ENCODE measurements around the gene OS9.

OS9 gene

DNA sequence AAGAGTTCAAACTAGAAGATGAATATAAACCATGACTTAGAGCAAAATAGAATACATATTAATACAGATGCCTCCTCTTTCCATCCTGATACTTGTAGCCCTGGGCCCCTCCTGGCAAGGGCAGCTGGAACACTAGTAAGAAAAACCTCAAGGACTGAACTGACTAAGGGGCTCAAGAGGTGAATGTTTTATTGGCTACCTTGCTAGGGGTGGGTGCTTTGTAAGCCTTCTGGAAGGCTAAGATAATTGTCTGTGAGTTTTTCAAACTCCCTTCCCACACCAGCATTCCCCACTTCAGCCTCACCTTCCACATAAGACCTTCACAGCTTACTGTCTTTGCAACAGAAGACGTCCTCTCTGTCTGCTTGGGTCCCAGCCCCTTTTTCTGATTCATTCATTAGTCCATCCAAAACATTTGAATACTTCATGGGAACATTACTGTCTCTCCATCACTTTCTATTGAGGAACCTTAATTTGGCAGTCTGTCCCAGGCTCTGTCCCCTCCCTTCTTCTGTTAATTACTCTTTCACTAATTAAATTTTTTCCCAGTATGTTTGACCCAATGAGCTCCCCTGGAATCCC lies 59.9 kb downstream of the OS9 start:
- H3K4me3 ChIP-seq (replicated peaks; ENCODE audit: low read depth, low read length): no peak overlapping the region
- TF ChIP-seq, protein P1, sequence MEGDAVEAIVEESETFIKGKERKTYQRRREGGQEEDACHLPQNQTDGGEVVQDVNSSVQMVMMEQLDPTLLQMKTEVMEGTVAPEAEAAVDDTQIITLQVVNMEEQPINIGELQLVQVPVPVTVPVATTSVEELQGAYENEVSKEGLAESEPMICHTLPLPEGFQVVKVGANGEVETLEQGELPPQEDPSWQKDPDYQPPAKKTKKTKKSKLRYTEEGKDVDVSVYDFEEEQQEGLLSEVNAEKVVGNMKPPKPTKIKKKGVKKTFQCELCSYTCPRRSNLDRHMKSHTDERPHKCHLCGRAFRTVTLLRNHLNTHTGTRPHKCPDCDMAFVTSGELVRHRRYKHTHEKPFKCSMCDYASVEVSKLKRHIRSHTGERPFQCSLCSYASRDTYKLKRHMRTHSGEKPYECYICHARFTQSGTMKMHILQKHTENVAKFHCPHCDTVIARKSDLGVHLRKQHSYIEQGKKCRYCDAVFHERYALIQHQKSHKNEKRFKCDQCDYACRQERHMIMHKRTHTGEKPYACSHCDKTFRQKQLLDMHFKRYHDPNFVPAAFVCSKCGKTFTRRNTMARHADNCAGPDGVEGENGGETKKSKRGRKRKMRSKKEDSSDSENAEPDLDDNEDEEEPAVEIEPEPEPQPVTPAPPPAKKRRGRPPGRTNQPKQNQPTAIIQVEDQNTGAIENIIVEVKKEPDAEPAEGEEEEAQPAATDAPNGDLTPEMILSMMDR (IDR thresholded peaks at IDR 0.05; ENCODE audit: insufficient read depth, low read length, poor library complexity, severe bottlenecking): no peak
- no peak for DNase-seq (ENCODE audit: extremely low read depth, insufficient read length)
- no peaks in the 10 kb centered on the region for H3K27me3 ChIP-seq (replicated peaks; ENCODE audit: control insufficient read depth, insufficient read depth, low read length)
- H3K36me3 ChIP-seq (ENCODE audit: control insufficient read depth, insufficient read depth, low read length): peaks cover 12% of the 10 kb centered on the region

DNA sequence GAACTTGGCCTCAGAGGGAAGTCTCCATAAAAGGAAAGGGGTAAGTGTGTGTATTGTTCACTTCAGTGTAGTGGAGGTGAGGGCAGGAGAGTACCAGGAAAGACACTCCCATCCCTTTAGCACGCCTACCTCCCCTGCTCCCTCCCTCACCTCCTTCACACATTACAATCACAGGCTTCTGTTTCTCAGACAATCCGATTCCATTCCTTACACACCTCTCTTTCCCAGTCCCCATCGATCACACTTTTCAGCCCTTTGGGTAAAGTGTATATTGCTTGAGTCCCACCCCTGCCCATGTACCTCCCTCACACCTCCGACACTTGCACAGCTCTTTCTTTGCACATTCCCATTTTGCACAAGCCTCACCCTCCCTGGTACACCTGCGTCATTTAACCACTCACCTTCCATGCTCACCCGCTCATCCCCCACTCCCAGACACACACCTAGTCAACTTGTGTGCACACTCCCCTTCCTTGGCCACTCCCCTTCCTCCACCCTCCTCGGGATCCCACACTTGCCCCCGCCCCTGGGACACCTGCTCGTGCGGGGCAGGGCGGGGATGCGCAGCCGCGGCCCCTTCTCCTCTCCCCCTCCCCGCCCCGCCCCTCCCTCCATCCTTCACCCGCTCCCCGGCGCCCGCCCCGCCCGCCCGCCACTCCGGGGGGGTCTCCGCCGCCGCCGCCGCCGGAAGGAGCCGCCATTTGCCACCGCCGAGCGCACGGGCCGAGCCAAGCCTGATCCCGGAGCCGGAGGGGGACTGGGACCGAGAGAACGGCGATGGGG lies 60.7 kb downstream of the OS9 start, which contains the start of gene MARCHF9:
TSS of gene MARCHF9 (plus strand) at position 693 of the 783 bp plus-strand sequence. CDS start 426 bp downstream, outside the sequence.
- Histone ChIP-seq H3K27me3 (replicated peaks; ENCODE audit: control insufficient read depth, insufficient read depth, low read length) (no peaks in the 10 kb centered on the region), H3K36me3 (ENCODE audit: control insufficient read depth, insufficient read depth, low read length) (peaks cover 12% of the 10 kb centered on the region), H3K4me3 (replicated peaks; ENCODE audit: low read depth, low read length) (peak within 1 kb of the TSS; percentile 74)
- TF ChIP-seq, protein P1 (IDR thresholded peaks at IDR 0.05; ENCODE audit: insufficient read depth, low read length, poor library complexity, severe bottlenecking): no peak
- DNase-seq (ENCODE audit: extremely low read depth, insufficient read length): peak; percentile 86

DNA sequence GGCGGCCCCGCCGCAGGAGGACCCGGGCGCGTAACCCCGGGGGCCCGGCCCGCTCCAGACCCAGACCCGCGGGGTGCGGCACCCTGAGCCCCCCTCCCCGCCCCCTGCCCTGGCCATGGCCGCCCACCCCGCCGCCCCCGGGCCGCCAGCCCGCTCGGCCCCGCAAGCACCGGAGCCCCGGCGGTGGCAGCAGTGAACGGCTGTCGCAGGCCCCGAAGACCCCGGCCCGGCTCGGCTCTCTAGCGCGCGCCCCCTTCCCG lies 61.2 kb downstream of the OS9 start:
- DNase-seq (ENCODE audit: extremely low read depth, insufficient read length): no peak
- TF ChIP-seq, protein P1 (IDR thresholded peaks at IDR 0.05; ENCODE audit: insufficient read depth, low read length, poor library complexity, severe bottlenecking): no peak
- Histone ChIP-seq H3K27me3 (replicated peaks; ENCODE audit: control insufficient read depth, insufficient read depth, low read length) (no peaks in the 10 kb centered on the region), H3K36me3 (ENCODE audit: control insufficient read depth, insufficient read depth, low read length) (peaks cover 12% of the 10 kb centered on the region), H3K4me3 (replicated peaks; ENCODE audit: low read depth, low read length) (peak overlapping the region; percentile 74)

DNA sequence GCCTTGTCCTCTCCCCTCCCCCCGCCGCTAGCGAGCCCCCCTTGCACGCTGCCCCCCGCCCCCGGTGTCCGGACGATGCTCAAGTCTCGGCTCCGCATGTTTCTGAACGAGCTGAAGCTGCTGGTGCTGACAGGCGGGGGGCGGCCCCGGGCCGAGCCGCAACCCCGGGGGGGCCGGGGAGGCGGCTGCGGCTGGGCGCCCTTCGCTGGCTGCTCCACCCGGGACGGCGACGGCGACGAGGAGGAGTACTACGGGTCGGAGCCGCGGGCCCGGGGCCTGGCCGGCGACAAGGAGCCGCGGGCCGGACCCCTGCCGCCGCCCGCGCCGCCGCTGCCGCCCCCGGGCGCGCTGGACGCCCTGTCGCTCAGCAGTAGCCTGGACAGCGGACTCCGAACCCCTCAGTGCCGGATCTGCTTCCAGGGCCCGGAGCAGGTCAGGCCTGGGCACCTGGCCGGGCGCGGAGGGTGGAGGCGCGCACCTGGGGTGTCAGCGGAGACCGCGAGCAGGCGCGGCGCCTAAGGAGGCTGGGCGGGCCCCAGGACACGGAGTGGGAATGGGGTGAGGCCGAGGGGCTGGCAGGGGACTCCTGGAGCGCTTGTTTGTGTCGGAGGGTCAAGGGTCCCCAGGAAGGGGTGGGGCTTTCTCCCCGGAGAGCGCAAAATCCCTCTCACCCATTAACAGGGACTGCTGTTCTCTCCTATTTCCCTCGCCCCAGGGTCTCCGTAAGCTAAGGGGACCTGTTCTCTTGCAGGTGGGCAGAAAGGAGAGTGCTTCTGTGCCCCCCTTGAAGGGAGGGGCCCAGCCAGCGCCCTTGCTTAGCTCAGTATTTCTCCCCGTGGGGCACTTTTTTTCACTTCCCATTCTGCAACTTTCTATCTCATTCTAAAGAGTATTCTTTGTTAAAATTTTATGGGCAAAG lies 61.8 kb downstream of the OS9 start:
- TF ChIP-seq, protein P1 (IDR thresholded peaks at IDR 0.05; ENCODE audit: insufficient read depth, low read length, poor library complexity, severe bottlenecking): no peak
- Histone ChIP-seq H3K4me3 (replicated peaks; ENCODE audit: low read depth, low read length) (peak overlapping the region; percentile 74), H3K36me3 (ENCODE audit: control insufficient read depth, insufficient read depth, low read length) (peaks cover 9% of the 10 kb centered on the region), H3K27me3 (replicated peaks; ENCODE audit: control insufficient read depth, insufficient read depth, low read length) (no peaks in the 10 kb centered on the region)
- peak; percentile 37 for DNase-seq (ENCODE audit: extremely low read depth, insufficient read length)

DNA sequence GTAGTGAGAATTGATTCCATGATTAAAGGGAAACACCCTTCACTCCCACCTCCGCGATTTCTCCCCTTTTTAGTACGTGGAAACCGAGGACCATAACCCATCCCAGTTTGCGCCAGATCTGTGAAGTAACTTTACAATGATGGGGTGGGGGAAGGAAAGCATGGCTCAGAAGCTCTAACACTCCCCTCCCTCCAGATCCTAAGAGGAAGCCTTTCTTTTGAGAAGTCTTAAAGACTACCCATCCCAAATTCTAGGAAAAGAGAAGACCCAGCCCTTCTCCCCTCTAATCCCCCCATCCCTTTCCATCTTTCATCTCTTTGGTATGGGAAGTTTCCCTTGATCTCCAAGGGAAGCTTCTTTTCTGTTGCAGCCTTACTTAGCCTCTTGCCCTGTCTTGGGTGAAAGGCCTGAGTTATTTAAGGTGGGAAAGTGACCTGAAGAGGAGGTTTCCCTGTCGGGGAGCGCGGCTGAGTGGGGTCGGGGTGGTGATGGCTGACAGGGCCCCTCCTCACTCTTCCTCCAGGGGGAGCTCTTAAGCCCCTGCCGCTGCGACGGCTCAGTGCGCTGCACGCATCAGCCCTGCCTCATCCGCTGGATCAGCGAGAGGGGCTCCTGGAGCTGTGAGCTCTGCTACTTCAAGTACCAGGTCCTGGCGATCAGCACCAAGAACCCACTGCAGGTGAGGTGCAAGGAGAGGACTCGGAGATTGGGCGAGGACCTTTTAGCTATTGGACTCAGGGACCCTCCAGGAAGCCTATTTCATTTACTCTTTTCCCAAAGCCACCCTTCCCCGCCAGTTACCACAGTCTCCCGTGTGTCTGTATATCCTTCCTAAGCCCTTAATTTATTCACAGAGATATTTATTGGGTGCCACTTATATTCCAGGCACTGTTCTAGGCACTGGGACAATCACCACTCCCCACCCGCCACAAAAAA lies 62.7 kb downstream of the OS9 start:
- Histone ChIP-seq H3K36me3 (ENCODE audit: control insufficient read depth, insufficient read depth, low read length) (peaks cover 8% of the 10 kb centered on the region), H3K4me3 (replicated peaks; ENCODE audit: low read depth, low read length) (peak overlapping the region; percentile 74), H3K27me3 (replicated peaks; ENCODE audit: control insufficient read depth, insufficient read depth, low read length) (no peaks in the 10 kb centered on the region)
- peak; percentile 50 for DNase-seq (ENCODE audit: extremely low read depth, insufficient read length)
- TF ChIP-seq, protein P1 (IDR thresholded peaks at IDR 0.05; ENCODE audit: insufficient read depth, low read length, poor library complexity, severe bottlenecking): peak; percentile 77

All from GM06990 (cell line).